PC-9 (cell line): ENCODE results near the gene CTIF. TPM values are rescaled to one million over a fixed set of nuclear protein-coding genes. Genes with fewer than 3 reads are reported as not detected.

Experiments
- BruUV-seq: library from RNA; stranded (reverse); fragments of 400-500 nt; replicated peaks from 2 replicates; lab custom pipeline; 2021; lab: Mats Ljungman, UMichigan
- CTCF ChIA-PET: fragments of 300-600 bp; sonication (Branson Sonifier 250); formaldehyde crosslinking; loops from one replicate; lab custom pipeline; 2022; ENCODE audit warnings: antibody characterized with exemption; lab: Charles Lee
- POLR2A ChIA-PET: fragments of 300-600 bp; sonication (Branson Sonifier 250); formaldehyde crosslinking; loops from one replicate; lab custom pipeline; 2022; ENCODE audit warnings: antibody characterized with exemption; ENCODE audit not compliant: unreplicated experiment; lab: Charles Lee
- DNase-seq, 2 experiments: peaks; one replicate each; pipeline versions ENCODE4 v3.0.0 to v3.0.0-alpha.2; 2015 to 2022; ENCODE audit warnings: mixed read lengths in 1 of 2
- H2AFZ ChIP-seq: fragments of 200-600 bp; sonication (generic); 2 replicates; pipeline ENCODE4 v1.8.1; 2017; ENCODE audit warnings: antibody characterized with exemption
- H3F3A ChIP-seq: fragments of 200-600 bp; sonication (generic); 2 replicates; pipeline ENCODE4 v1.8.1; 2017; ENCODE audit warnings: antibody characterized with exemption, mild to moderate bottlenecking, low read depth; ENCODE audit not compliant: insufficient read depth
- H3K27ac ChIP-seq: fragments of 200-600 bp; sonication (generic); 2 replicates; pipeline ENCODE4 v1.6.1; 2016; ENCODE audit warnings: mixed run types
- H3K27me3 ChIP-seq: fragments of 200-600 bp; sonication (generic); 2 replicates; pipeline ENCODE4 v1.6.1; 2016; ENCODE audit warnings: low read depth, mixed run types; ENCODE audit not compliant: insufficient read depth
- H3K36me3 ChIP-seq: fragments of 200-600 bp; sonication (generic); 2 replicates; pipeline ENCODE4 v1.6.1; 2016; ENCODE audit warnings: low read depth, mixed run types
- H3K4me1 ChIP-seq: fragments of 200-600 bp; sonication (generic); replicated peaks from 2 replicates; pipeline ENCODE4 v1.6.1; 2016; ENCODE audit warnings: mixed run types; ENCODE audit not compliant: insufficient read depth
- H3K4me2 ChIP-seq: fragments of 200-600 bp; sonication (generic); 2 replicates; pipeline ENCODE4 v1.6.1; 2017; ENCODE audit warnings: mixed run types
- H3K4me3 ChIP-seq: fragments of 200-600 bp; sonication (generic); 2 replicates; pipeline ENCODE4 v1.6.1; 2016; ENCODE audit warnings: mixed run types
- H3K79me2 ChIP-seq: fragments of 200-600 bp; sonication (generic); 2 replicates; pipeline ENCODE4 v1.6.1; 2017; ENCODE audit warnings: low read depth, mixed run types
- H3K9me2 ChIP-seq: fragments of 200-600 bp; sonication (generic); 2 replicates; pipeline ENCODE4 v1.8.1; 2017; ENCODE audit warnings: mild to moderate bottlenecking; ENCODE audit not compliant: insufficient read depth
- H3K9me3 ChIP-seq: fragments of 200-600 bp; sonication (generic); 2 replicates; pipeline ENCODE4 v1.8.1; 2016; ENCODE audit warnings: low read depth; ENCODE audit not compliant: insufficient read depth
- H4K20me1 ChIP-seq: fragments of 200-600 bp; sonication (generic); 2 replicates; pipeline ENCODE4 v1.8.1; 2017; ENCODE audit not compliant: insufficient read depth
- EZH2 ChIP-seq: fragments of 200-600 bp; sonication (generic); IDR thresholded peaks from 2 replicates; pipeline ENCODE4 v1.8.0; 2017; ENCODE audit warnings: antibody characterized with exemption, low read depth
- intact Hi-C: fragments of 100-400 bp; cut with micrococcal nuclease; formaldehyde crosslinking; loops from one replicate; pipeline ENCODE4 v1.10.0; 2022; ENCODE audit not compliant: unreplicated experiment
- total RNA-seq: library from RNA; stranded (reverse); gene quantifications from 2 replicates; pipeline ENCODE4 v1.2.3, GENCODE V29; 2021
- TF ChIP-seq, protein P1 (sequence below): fragments of 200-600 bp; sonication (generic); conservative IDR thresholded peaks from 2 replicates; pipeline ENCODE4 v1.6.1; 2017; ENCODE audit warnings: mixed run types, antibody characterized with exemption, mild to moderate bottlenecking, moderate library complexity

CTIF gene
- total RNA-seq, 1 experiment from 2014 or later, result 26.2 TPM

DNA sequence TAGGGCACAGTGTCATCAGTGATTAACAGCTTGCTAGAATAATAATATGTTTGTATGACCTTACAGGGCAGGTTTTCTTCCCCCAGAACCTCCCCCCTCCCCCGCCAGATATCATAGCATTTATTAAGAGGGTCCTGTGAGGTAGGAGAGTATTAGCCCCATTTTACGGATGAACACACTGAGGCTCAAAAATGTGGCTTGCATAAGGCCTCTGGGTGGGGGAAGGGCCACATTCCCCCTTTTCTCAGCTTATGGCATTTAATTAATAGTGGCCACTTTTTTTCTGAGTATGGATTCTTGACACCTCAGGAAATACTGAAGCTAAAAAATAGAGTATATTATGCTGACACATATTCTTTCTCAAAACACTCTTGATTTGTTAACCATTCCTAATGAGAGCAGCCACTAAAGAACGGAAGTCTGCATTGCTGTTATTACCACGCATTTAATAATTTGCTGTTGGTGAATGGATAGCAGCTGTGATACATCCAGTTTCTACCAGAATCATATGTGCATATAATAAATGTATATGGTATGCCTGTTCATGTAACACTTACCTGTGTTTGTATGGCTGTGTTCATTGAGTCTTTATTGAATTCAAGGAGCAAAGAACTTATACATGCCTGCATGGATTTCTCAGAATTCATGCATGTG lies 3.0 kb downstream of the CTIF start:
- Histone ChIP-seq H4K20me1 (no peaks in the 10 kb centered on the region), H3K27me3 (no peaks in the 10 kb centered on the region), H3K4me3 (peak overlapping the region; percentile 97; the same call in 1 of the 2 replicates), H3K27ac (peak overlapping the region; percentile 55), H3K79me2 (peaks cover 20% of the 10 kb centered on the region), H3K36me3 (no peaks in the 10 kb centered on the region), H3K9me3 (no peaks in the 10 kb centered on the region), H2AFZ (peak overlapping the region; percentile 95; the same call in 1 of the 2 replicates), H3K4me2 (peak overlapping the region; percentile 99), H3K9me2 (no peaks in the 10 kb centered on the region), H3F3A (peaks cover 25% of the 10 kb centered on the region), H3K4me1 (peaks cover 34% of the 10 kb centered on the region)
- BruUV-seq, result TSS peak; percentile 10
- ChIA-PET CTCF (interaction anchor here (0.6 kb wide), 1 partner anchor 9 kb away, joined by 3 read pairs; no protein-coding TSS in a partner anchor), POLR2A (no interaction called here)
- intact Hi-C loops, result loop anchor here (2.0 kb wide), 1 partner anchor 81 kb away; no protein-coding TSS in a partner anchor
- TF ChIP-seq, protein P1, sequence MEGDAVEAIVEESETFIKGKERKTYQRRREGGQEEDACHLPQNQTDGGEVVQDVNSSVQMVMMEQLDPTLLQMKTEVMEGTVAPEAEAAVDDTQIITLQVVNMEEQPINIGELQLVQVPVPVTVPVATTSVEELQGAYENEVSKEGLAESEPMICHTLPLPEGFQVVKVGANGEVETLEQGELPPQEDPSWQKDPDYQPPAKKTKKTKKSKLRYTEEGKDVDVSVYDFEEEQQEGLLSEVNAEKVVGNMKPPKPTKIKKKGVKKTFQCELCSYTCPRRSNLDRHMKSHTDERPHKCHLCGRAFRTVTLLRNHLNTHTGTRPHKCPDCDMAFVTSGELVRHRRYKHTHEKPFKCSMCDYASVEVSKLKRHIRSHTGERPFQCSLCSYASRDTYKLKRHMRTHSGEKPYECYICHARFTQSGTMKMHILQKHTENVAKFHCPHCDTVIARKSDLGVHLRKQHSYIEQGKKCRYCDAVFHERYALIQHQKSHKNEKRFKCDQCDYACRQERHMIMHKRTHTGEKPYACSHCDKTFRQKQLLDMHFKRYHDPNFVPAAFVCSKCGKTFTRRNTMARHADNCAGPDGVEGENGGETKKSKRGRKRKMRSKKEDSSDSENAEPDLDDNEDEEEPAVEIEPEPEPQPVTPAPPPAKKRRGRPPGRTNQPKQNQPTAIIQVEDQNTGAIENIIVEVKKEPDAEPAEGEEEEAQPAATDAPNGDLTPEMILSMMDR, result no peak
- no peak for TF ChIP-seq EZH2
- no peak for DNase-seq

DNA sequence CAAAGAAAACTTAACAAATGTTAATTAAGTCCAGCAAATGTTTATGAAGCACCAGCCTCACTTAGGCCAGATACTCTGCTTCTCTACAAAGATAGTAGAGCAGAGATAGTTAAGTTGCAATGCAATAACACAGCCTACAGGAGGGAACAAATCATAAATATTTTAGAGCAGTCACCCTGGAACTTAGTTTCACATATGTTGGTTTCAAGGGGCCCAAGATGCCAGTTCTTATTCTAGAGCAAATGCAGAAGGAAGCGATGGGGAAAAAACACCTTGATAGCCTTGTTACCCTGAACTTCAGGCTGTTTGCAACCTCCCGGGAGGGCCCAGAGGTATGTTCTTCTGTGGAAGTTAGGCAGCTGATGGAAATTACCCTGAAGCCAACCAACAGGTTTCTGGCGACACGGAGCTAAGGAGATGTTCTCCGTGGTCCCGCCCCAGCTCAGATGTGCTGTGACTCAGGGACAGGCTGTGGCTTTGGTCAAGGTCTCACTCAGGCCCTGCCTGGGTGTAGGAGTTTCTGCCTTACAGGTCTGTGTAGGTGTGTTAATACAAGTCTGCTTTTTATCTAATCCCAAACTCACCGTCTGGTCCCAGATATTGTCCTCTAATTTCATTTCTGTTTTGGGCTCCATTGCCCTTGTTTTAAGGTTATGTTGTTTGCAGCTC lies 3.8 kb downstream of the CTIF start:
- Histone ChIP-seq H3K79me2 (peaks cover 20% of the 10 kb centered on the region), H3K4me2 (peak overlapping the region; percentile 37), H3K4me3 (no peak overlapping the region), H4K20me1 (no peaks in the 10 kb centered on the region), H3K27me3 (no peaks in the 10 kb centered on the region), H3K36me3 (no peaks in the 10 kb centered on the region), H3K9me2 (no peaks in the 10 kb centered on the region), H3K27ac (peak overlapping the region; percentile 55), H3K9me3 (no peaks in the 10 kb centered on the region), H3K4me1 (peaks cover 37% of the 10 kb centered on the region), H3F3A (peaks cover 25% of the 10 kb centered on the region), H2AFZ (no peak overlapping the region)
- ChIA-PET POLR2A (interaction anchor here (0.6 kb wide), 2 partner anchors 55 to 1868 kb away, joined by 4 to 7 read pairs; no protein-coding TSS in a partner anchor), CTCF (interaction anchor here (1.0 kb wide), 1 partner anchor 50 kb away, joined by 4 read pairs; no protein-coding TSS in a partner anchor)
- TF ChIP-seq, protein P1, result no peak
- TF ChIP-seq EZH2, result no peak
- no TSS peak for BruUV-seq
- intact Hi-C loops, result loop anchor here (1.0 to 2.0 kb wide), 2 partner anchors 80 to 120 kb away; no protein-coding TSS in a partner anchor
- DNase-seq, result peak; percentile 72 to 89

DNA sequence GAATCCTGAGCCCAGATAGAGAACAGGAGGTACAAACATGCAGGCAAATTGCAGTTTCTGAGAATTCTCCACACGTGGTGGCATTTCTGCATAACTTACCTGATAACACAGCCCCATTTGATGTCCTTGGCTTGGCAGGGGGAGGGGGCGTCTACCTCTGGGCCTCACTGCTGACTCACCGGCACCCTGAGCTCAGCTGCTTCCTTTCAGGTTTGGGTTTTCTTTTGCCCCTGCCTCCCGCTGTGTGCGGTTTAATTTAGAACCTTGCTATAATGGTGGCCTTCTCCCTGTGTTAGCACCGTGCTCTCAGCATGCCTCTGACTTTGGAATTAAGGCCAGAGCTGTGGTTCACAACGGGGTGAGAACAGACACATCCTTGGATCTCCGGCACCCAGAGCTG lies 4.4 kb downstream of the CTIF start:
- Histone ChIP-seq H3F3A (peaks cover 25% of the 10 kb centered on the region), H3K4me1 (peaks cover 42% of the 10 kb centered on the region), H4K20me1 (no peaks in the 10 kb centered on the region), H3K9me2 (no peaks in the 10 kb centered on the region), H3K27me3 (no peaks in the 10 kb centered on the region), H3K9me3 (no peaks in the 10 kb centered on the region), H3K27ac (peak overlapping the region; percentile 55), H2AFZ (no peak overlapping the region), H3K36me3 (no peaks in the 10 kb centered on the region), H3K79me2 (peaks cover 20% of the 10 kb centered on the region), H3K4me3 (no peak overlapping the region), H3K4me2 (peak overlapping the region; percentile 37)
- TF ChIP-seq, protein P1, result no peak
- TF ChIP-seq EZH2, result no peak
- CTCF ChIA-PET, result interaction anchor here (1.0 kb wide), 1 partner anchor 50 kb away, joined by 4 read pairs; no protein-coding TSS in a partner anchor
- intact Hi-C loops, result loop anchor here (1.0 to 2.0 kb wide), 2 partner anchors 80 to 119 kb away; no protein-coding TSS in a partner anchor
- no TSS peak for BruUV-seq
- POLR2A ChIA-PET, result no interaction called here
- DNase-seq, result peak; percentile 25 to 55
